ENCODE results near the gene CLEC19A.

DNA sequence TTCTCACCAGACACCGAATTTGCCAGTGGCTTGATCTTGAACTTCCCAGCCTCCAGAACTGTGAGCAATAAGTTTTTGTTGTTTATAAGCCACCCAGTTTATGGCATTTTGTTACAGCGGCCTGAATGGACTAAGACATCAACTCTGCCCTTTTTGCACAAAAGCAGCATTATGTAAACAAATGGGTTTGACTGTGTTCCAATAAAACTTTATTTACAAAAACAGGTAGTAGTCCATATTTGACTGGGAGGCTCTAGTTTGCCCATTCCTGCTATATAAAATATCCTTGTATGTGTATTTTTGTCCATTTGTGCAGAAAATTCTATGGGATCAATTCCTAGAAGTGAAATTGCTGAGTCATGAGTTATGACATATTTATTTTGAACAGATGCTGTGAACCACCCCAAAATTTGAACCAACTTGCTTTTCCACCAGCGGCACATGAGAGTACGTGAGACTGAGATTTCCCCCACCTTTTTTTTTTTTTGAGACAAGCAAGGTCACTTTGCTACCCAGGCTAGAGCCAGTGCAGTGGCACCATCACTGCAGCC is 21.3 kb upstream of the CLEC19A start:
- TF ChIP-seq, protein P1, sequence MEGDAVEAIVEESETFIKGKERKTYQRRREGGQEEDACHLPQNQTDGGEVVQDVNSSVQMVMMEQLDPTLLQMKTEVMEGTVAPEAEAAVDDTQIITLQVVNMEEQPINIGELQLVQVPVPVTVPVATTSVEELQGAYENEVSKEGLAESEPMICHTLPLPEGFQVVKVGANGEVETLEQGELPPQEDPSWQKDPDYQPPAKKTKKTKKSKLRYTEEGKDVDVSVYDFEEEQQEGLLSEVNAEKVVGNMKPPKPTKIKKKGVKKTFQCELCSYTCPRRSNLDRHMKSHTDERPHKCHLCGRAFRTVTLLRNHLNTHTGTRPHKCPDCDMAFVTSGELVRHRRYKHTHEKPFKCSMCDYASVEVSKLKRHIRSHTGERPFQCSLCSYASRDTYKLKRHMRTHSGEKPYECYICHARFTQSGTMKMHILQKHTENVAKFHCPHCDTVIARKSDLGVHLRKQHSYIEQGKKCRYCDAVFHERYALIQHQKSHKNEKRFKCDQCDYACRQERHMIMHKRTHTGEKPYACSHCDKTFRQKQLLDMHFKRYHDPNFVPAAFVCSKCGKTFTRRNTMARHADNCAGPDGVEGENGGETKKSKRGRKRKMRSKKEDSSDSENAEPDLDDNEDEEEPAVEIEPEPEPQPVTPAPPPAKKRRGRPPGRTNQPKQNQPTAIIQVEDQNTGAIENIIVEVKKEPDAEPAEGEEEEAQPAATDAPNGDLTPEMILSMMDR (IDR thresholded peaks at IDR 0.05; ENCODE audit: low read depth, low read length), result no peak
- TF ChIP-seq, protein P2, sequence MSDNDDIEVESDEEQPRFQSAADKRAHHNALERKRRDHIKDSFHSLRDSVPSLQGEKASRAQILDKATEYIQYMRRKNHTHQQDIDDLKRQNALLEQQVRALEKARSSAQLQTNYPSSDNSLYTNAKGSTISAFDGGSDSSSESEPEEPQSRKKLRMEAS (IDR thresholded peaks at IDR 0.05; ENCODE audit: low read depth, low read length), result no peak
- no peak for TF ChIP-seq POLR2A (IDR thresholded peaks at IDR 0.05; ENCODE audit: extremely low read depth, insufficient read length)
- no peak for TF ChIP-seq MYC (IDR thresholded peaks at IDR 0.05; ENCODE audit: low read depth, low read length)

All from NB4 (cell line).